MCF 10A (cell line): Measurements from ENCODE around the gene CACNA2D2. TPM values are rescaled to one million over a fixed set of nuclear protein-coding genes. Genes with fewer than 3 reads are reported as not detected.

Source experiments
- BruUV-seq: library from RNA; stranded (reverse); fragments of 400-500 nt; replicated peaks from 2 replicates; lab custom pipeline; 2021; lab: Mats Ljungman, UMichigan
- CTCF ChIA-PET: fragments of 300-600 bp; sonication (Branson Sonifier 250); formaldehyde crosslinking; extraction: SDS; loops from one replicate; lab custom pipeline; 2021; ENCODE audit warnings: antibody characterized with exemption, inconsistent platforms; lab: Yijun Ruan, JAX
- POLR2A ChIA-PET: fragments of 300-600, 350-650 bp; sonication (Branson Sonifier 250); formaldehyde crosslinking; extraction: SDS; loops from one replicate; lab custom pipeline; 2020; ENCODE audit warnings: antibody characterized with exemption, inconsistent platforms; lab: Yijun Ruan, JAX
- DNase-seq: peaks from one replicate; pipeline ENCODE4 v3.0.0-alpha.2; 2018; ENCODE audit not compliant: unreplicated experiment
- H3K27ac Mint-ChIP-seq: one replicate; pipeline ENCODE4 v1.8.0; 2022; ENCODE audit warnings: mild to moderate bottlenecking, low read depth, mixed read lengths; ENCODE audit not compliant: unreplicated experiment
- H3K27me3 Mint-ChIP-seq: one replicate; pipeline ENCODE4 v1.8.0; 2022; ENCODE audit warnings: mixed read lengths; ENCODE audit not compliant: insufficient read depth, unreplicated experiment
- H3K36me3 Mint-ChIP-seq: one replicate; pipeline ENCODE4 v1.8.0; 2022; ENCODE audit warnings: mild to moderate bottlenecking, moderate library complexity, mixed read lengths; ENCODE audit not compliant: insufficient read depth, unreplicated experiment
- H3K4me1 Mint-ChIP-seq: one replicate; pipeline ENCODE4 v1.8.0; 2022; ENCODE audit warnings: mixed read lengths; ENCODE audit not compliant: insufficient read depth, unreplicated experiment
- H3K4me3 Mint-ChIP-seq: one replicate; pipeline ENCODE4 v1.8.0; 2022; ENCODE audit warnings: mild to moderate bottlenecking, moderate library complexity, mixed read lengths; ENCODE audit not compliant: unreplicated experiment
- H3K9me3 Mint-ChIP-seq: one replicate; pipeline ENCODE4 v1.8.0; 2022; ENCODE audit warnings: mixed read lengths; ENCODE audit not compliant: unreplicated experiment
- CTCF ChIP-seq: fragments of 200-600 bp; IDR thresholded peaks from one replicate; pipeline ENCODE4 v1.8.0; 2022; ENCODE audit warnings: antibody characterized with exemption, mild to moderate bottlenecking; ENCODE audit not compliant: unreplicated experiment
- intact Hi-C: fragments of 100-400 bp; cut with micrococcal nuclease; formaldehyde crosslinking; loops from 2 replicates; pipeline ENCODE4 v1.14.1; 2022
- total RNA-seq: library from RNA; stranded (reverse); gene quantifications from 2 replicates; pipeline ENCODE4 v1.2.3, GENCODE V29; 2022

CACNA2D2 gene
- total RNA-seq, 1 experiment from 2014 or later = not detected

GRCh38 chr3:50378757-50379156, 124.7 kb downstream of the CACNA2D2 start:
- ChIA-PET POLR2A (no interaction called here), CTCF (interaction anchor here (0.5 kb wide), 2 partner anchors 8 to 405 kb away, joined by 3 read pairs; no protein-coding TSS in a partner anchor)
- no peak for TF ChIP-seq CTCF
- no TSS peak for BruUV-seq
- H3K27me3 Mint-ChIP-seq = peaks cover 4% of the 10 kb centered on the region
- no peaks in the 10 kb centered on the region for H3K36me3 Mint-ChIP-seq
- no peak overlapping the region for H3K4me3 Mint-ChIP-seq
- H3K9me3 Mint-ChIP-seq = no peaks in the 10 kb centered on the region
- intact Hi-C loops = no loop called here
- no peak overlapping the region for H3K27ac Mint-ChIP-seq
- H3K4me1 Mint-ChIP-seq = peaks cover 1% of the 10 kb centered on the region
- no peak for DNase-seq

GRCh38 chr3:50378024-50378423, 125.4 kb downstream of the CACNA2D2 start:
- no peak overlapping the region for H3K27ac Mint-ChIP-seq
- no peak for DNase-seq
- H3K4me1 Mint-ChIP-seq = peaks cover 6% of the 10 kb centered on the region
- TF ChIP-seq CTCF = no peak
- intact Hi-C loops = no loop called here
- ChIA-PET POLR2A (no interaction called here), CTCF (no interaction called here)
- no peaks in the 10 kb centered on the region for H3K9me3 Mint-ChIP-seq
- BruUV-seq = no TSS peak
- no peak overlapping the region for H3K4me3 Mint-ChIP-seq
- H3K27me3 Mint-ChIP-seq = peaks cover 12% of the 10 kb centered on the region
- no peaks in the 10 kb centered on the region for H3K36me3 Mint-ChIP-seq

GRCh38 chr3:50375258-50375931, 128.0 kb downstream of the CACNA2D2 start:
- POLR2A ChIA-PET = no interaction called here
- intact Hi-C loops = no loop called here
- DNase-seq = no peak
- H3K4me3 Mint-ChIP-seq = no peak overlapping the region
- peak; percentile 7 for TF ChIP-seq CTCF
- no peak overlapping the region for H3K27ac Mint-ChIP-seq
- CTCF ChIA-PET = interaction anchor here (1.0 kb wide), 1 partner anchor 168 kb away, joined by 3 read pairs; no protein-coding TSS in a partner anchor
- H3K36me3 Mint-ChIP-seq = no peaks in the 10 kb centered on the region
- peaks cover 33% of the 10 kb centered on the region for H3K27me3 Mint-ChIP-seq
- H3K9me3 Mint-ChIP-seq = no peaks in the 10 kb centered on the region
- no TSS peak for BruUV-seq
- peaks cover 6% of the 10 kb centered on the region for H3K4me1 Mint-ChIP-seq

GRCh38 chr3:50374363-50375257, 128.8 kb downstream of the CACNA2D2 start:
- intact Hi-C loops = no loop called here
- Mint-ChIP-seq H3K27me3 (peaks cover 33% of the 10 kb centered on the region), H3K36me3 (no peaks in the 10 kb centered on the region), H3K9me3 (no peaks in the 10 kb centered on the region), H3K4me3 (no peak overlapping the region), H3K4me1 (peaks cover 6% of the 10 kb centered on the region), H3K27ac (no peak overlapping the region)
- no peak for DNase-seq
- no peak for TF ChIP-seq CTCF
- CTCF ChIA-PET = interaction anchor here (1.0 kb wide), 1 partner anchor 169 kb away, joined by 3 read pairs; no protein-coding TSS in a partner anchor
- BruUV-seq = no TSS peak
- POLR2A ChIA-PET = no interaction called here
